GM21529 (cell line): ENCODE results near the gene PPP2R3B.

Source experiments
- ATAC-seq: cut with Tn5 transposase; IDR thresholded peaks from one replicate; pipeline ENCODE4 v1.9.1; 2021; ENCODE audit not compliant: unreplicated experiment

PPP2R3B gene

GRCh38 chrX:370963-371745 is 15.6 kb downstream of the PPP2R3B start:
- ATAC-seq = no peak

- no peak for ATAC-seq
Measured at GRCh38 chrX:370244-370962, 16.3 kb downstream of the PPP2R3B start.

GRCh38 chrX:369563-370101 is 17.1 kb downstream of the PPP2R3B start:
- ATAC-seq = no peak

GRCh38 chrX:368811-369562 is 17.7 kb downstream of the PPP2R3B start:
- ATAC-seq = no peak

GRCh38 chrX:367866-368265 is 18.8 kb downstream of the PPP2R3B start:
- no peak for ATAC-seq

- no peak for ATAC-seq
Measured at GRCh38 chrX:367349-367748, 19.4 kb downstream of the PPP2R3B start.

GRCh38 chrX:363621-364375 is 22.9 kb downstream of the PPP2R3B start:
- ATAC-seq = no peak

GRCh38 chrX:362937-363620 is 23.6 kb downstream of the PPP2R3B start:
- ATAC-seq = no peak

- ATAC-seq = no peak
Measured at GRCh38 chrX:362351-362750, 24.4 kb downstream of the PPP2R3B start.

- no peak for ATAC-seq
Measured at GRCh38 chrX:361231-362145, 25.2 kb downstream of the PPP2R3B start.

- ATAC-seq = no peak
Measured at GRCh38 chrX:360496-361150, 26.1 kb downstream of the PPP2R3B start.

- no peak for ATAC-seq
Measured at GRCh38 chrX:358651-359143, 28.0 kb downstream of the PPP2R3B start.

- ATAC-seq = no peak
Measured at GRCh38 chrX:357693-358471, 28.8 kb downstream of the PPP2R3B start.

- no peak for ATAC-seq
Measured at GRCh38 chrX:357035-357692, 29.5 kb downstream of the PPP2R3B start.

GRCh38 chrX:356385-357034 is 30.2 kb downstream of the PPP2R3B start:
- no peak for ATAC-seq

- no peak for ATAC-seq
Measured at GRCh38 chrX:355329-356050, 31.2 kb downstream of the PPP2R3B start.
